ENCODE measurements around the gene XRCC6.

Gene XRCC6

DNA sequence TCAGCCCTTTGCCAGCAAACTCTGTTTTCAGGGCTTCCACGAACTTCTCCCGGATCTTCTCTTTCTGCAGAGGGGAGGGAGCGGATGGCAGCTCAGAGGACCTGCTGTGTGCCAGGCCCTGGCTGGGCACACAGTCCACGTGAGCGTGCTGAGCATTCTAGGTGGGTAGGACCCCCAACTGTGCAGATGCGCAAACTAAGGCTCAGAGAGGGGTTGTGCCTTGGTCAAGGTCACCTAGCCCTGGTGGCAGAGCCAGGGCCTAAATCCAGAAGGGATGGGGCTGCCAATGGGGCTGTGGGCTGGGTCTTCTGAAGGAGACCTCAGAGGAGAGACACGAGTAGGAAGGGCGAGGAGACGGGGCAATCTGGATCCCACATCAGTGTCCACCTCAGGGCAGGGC is 42.3 kb upstream of the XRCC6 start:
- DNase-seq = no peak
- Histone ChIP-seq H2BK12ac (ENCODE audit: low read length) (no peak overlapping the region), H2BK5ac (ENCODE audit: low read depth, low read length, poor library complexity) (no peak overlapping the region), H3K27me3 (ENCODE audit: insufficient read depth, low read length) (no peaks in the 10 kb centered on the region), H2AK5ac (ENCODE audit: low read length) (no peak overlapping the region), H4K12ac (ENCODE audit: low read depth, low read length) (no peak overlapping the region), H3K23ac (ENCODE audit: low read length) (no peak overlapping the region), H3K4me3 (ENCODE audit: low read depth, low read length) (no peak overlapping the region), H2BK120ac (ENCODE audit: insufficient read depth, low read length, poor library complexity) (no peak overlapping the region), H3K14ac (ENCODE audit: low read length) (no peak overlapping the region), H3K9me3 (ENCODE audit: insufficient read depth, low read depth, low read length) (no peaks in the 10 kb centered on the region), H3K4me1 (ENCODE audit: control insufficient read depth in 1 of 2, insufficient read depth in 2 of 2, low read length in 2 of 2) (no peaks in the 10 kb centered on the region), H3K4ac (ENCODE audit: low read depth, low read length) (no peak overlapping the region), H3K79me2 (ENCODE audit: control insufficient read depth, insufficient read depth, low read length, poor library complexity) (no peaks in the 10 kb centered on the region), H3K27ac (ENCODE audit: low read depth, low read length) (no peak overlapping the region), H2AFZ (ENCODE audit: insufficient read depth, low read length, poor library complexity) (no peak overlapping the region), H3K4me2 (ENCODE audit: low read length) (no peak overlapping the region), H3K36me3 (ENCODE audit: control insufficient read depth in 1 of 2, insufficient read depth in 2 of 2, low read length in 2 of 2) (peaks cover 53 to 63% of the 10 kb centered on the region in 2 experiments), H3K9ac (ENCODE audit: low read length) (no peak overlapping the region), H4K8ac (ENCODE audit: low read depth, low read length) (no peak overlapping the region), H3K18ac (ENCODE audit: low read length) (no peak overlapping the region), H4K91ac (ENCODE audit: low read depth, low read length) (no peak overlapping the region), H3K79me1 (ENCODE audit: low read length) (no peaks in the 10 kb centered on the region)
- no CpG with 5 or more reads among the region's 9 CpGs for WGBS (ENCODE audit: extremely low coverage, insufficient coverage, insufficient read length)

- Histone ChIP-seq H3K9me3 (ENCODE audit: insufficient read depth, low read depth, low read length) (no peaks in the 10 kb centered on the region), H2BK5ac (ENCODE audit: low read depth, low read length, poor library complexity) (no peak overlapping the region), H3K9ac (ENCODE audit: low read length) (no peak overlapping the region), H4K8ac (ENCODE audit: low read depth, low read length) (no peak overlapping the region), H3K27ac (ENCODE audit: low read depth, low read length) (no peak overlapping the region), H2BK12ac (ENCODE audit: low read length) (no peak overlapping the region), H3K36me3 (ENCODE audit: control insufficient read depth in 1 of 2, insufficient read depth in 2 of 2, low read length in 2 of 2) (peaks cover 53 to 69% of the 10 kb centered on the region in 2 experiments), H2AK5ac (ENCODE audit: low read length) (no peak overlapping the region), H3K4me1 (ENCODE audit: control insufficient read depth in 1 of 2, insufficient read depth in 2 of 2, low read length in 2 of 2) (no peaks in the 10 kb centered on the region), H3K79me1 (ENCODE audit: low read length) (no peaks in the 10 kb centered on the region), H3K4me3 (ENCODE audit: low read depth, low read length) (no peak overlapping the region), H2BK120ac (ENCODE audit: insufficient read depth, low read length, poor library complexity) (no peak overlapping the region), H3K4me2 (ENCODE audit: low read length) (no peak overlapping the region), H4K12ac (ENCODE audit: low read depth, low read length) (no peak overlapping the region), H3K14ac (ENCODE audit: low read length) (no peak overlapping the region), H3K79me2 (ENCODE audit: control insufficient read depth, insufficient read depth, low read length, poor library complexity) (no peaks in the 10 kb centered on the region), H3K4ac (ENCODE audit: low read depth, low read length) (no peak overlapping the region), H3K23ac (ENCODE audit: low read length) (no peak overlapping the region), H3K27me3 (ENCODE audit: insufficient read depth, low read length) (no peaks in the 10 kb centered on the region), H3K18ac (ENCODE audit: low read length) (no peak overlapping the region), H2AFZ (ENCODE audit: insufficient read depth, low read length, poor library complexity) (no peak overlapping the region), H4K91ac (ENCODE audit: low read depth, low read length) (no peak overlapping the region)
- no CpG with 5 or more reads among the region's 12 CpGs for WGBS (ENCODE audit: extremely low coverage, insufficient coverage, insufficient read length)
- DNase-seq = no peak
Observed at GRCh38 chr22:41579297-41579996, 41.6 kb upstream of the XRCC6 start.

GRCh38 chr22:41579997-41580355 is 41.1 kb upstream of the XRCC6 start:
- Histone ChIP-seq H3K36me3 (ENCODE audit: control insufficient read depth in 1 of 2, insufficient read depth in 2 of 2, low read length in 2 of 2) (peaks cover 54 to 69% of the 10 kb centered on the region in 2 experiments), H2AK5ac (ENCODE audit: low read length) (no peak overlapping the region), H2AFZ (ENCODE audit: insufficient read depth, low read length, poor library complexity) (no peak overlapping the region), H4K91ac (ENCODE audit: low read depth, low read length) (no peak overlapping the region), H3K4ac (ENCODE audit: low read depth, low read length) (no peak overlapping the region), H4K12ac (ENCODE audit: low read depth, low read length) (no peak overlapping the region), H3K9ac (ENCODE audit: low read length) (no peak overlapping the region), H3K79me1 (ENCODE audit: low read length) (no peaks in the 10 kb centered on the region), H3K14ac (ENCODE audit: low read length) (no peak overlapping the region), H3K27me3 (ENCODE audit: insufficient read depth, low read length) (no peaks in the 10 kb centered on the region), H2BK120ac (ENCODE audit: insufficient read depth, low read length, poor library complexity) (no peak overlapping the region), H3K4me1 (ENCODE audit: control insufficient read depth in 1 of 2, insufficient read depth in 2 of 2, low read length in 2 of 2) (no peaks in the 10 kb centered on the region), H3K27ac (ENCODE audit: low read depth, low read length) (no peak overlapping the region), H2BK5ac (ENCODE audit: low read depth, low read length, poor library complexity) (no peak overlapping the region), H3K18ac (ENCODE audit: low read length) (no peak overlapping the region), H3K79me2 (ENCODE audit: control insufficient read depth, insufficient read depth, low read length, poor library complexity) (no peaks in the 10 kb centered on the region), H3K4me3 (ENCODE audit: low read depth, low read length) (no peak overlapping the region), H3K23ac (ENCODE audit: low read length) (no peak overlapping the region), H3K4me2 (ENCODE audit: low read length) (no peak overlapping the region), H2BK12ac (ENCODE audit: low read length) (no peak overlapping the region), H4K8ac (ENCODE audit: low read depth, low read length) (no peak overlapping the region), H3K9me3 (ENCODE audit: insufficient read depth, low read depth, low read length) (no peaks in the 10 kb centered on the region)
- DNase-seq = no peak
- no CpG with 5 or more reads among the region's 6 CpGs for WGBS (ENCODE audit: extremely low coverage, insufficient coverage, insufficient read length)

DNA sequence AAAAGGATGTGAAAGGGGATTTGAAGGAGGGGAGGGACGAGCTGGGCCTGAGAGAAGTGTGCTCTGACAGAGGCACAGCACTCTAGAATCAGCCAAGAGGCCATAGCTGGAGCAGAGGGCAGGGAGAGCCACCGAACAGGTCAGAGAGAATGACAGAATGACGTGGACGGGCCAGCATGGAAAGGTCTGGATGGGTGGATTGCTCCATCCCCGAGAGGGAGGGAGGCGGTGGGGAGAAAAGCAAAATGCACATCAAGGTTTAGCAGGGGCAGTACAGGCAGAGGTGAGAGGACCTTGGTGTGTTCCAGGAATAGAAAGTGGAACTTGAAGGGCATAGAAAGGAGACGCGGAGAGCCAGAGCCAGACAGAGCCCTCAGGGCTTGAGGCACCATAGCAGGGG is 38.4 kb upstream of the XRCC6 start:
- H3K4me3 ChIP-seq (ENCODE audit: low read depth, low read length) = no peak overlapping the region
- H4K12ac ChIP-seq (ENCODE audit: low read depth, low read length) = no peak overlapping the region
- no peak overlapping the region for H3K14ac ChIP-seq (ENCODE audit: low read length)
- no peak overlapping the region for H3K23ac ChIP-seq (ENCODE audit: low read length)
- H3K36me3 ChIP-seq (ENCODE audit: control insufficient read depth in 1 of 2, insufficient read depth in 2 of 2, low read length in 2 of 2) = peaks cover 32 to 50% of the 10 kb centered on the region in 2 experiments
- no peaks in the 10 kb centered on the region for H3K4me1 ChIP-seq (ENCODE audit: control insufficient read depth in 1 of 2, insufficient read depth in 2 of 2, low read length in 2 of 2)
- no peaks in the 10 kb centered on the region for H3K9me3 ChIP-seq (ENCODE audit: insufficient read depth, low read depth, low read length)
- no peak overlapping the region for H4K8ac ChIP-seq (ENCODE audit: low read depth, low read length)
- no peak overlapping the region for H3K27ac ChIP-seq (ENCODE audit: low read depth, low read length)
- no peak overlapping the region for H2BK5ac ChIP-seq (ENCODE audit: low read depth, low read length, poor library complexity)
- H3K79me1 ChIP-seq (ENCODE audit: low read length) = no peaks in the 10 kb centered on the region
- WGBS (ENCODE audit: extremely low coverage, insufficient coverage, insufficient read length) = no CpG with 5 or more reads among the region's 8 CpGs
- H3K18ac ChIP-seq (ENCODE audit: low read length) = no peak overlapping the region
- no peaks in the 10 kb centered on the region for H3K79me2 ChIP-seq (ENCODE audit: control insufficient read depth, insufficient read depth, low read length, poor library complexity)
- H3K4ac ChIP-seq (ENCODE audit: low read depth, low read length) = no peak overlapping the region
- no peak overlapping the region for H2AK5ac ChIP-seq (ENCODE audit: low read length)
- H2AFZ ChIP-seq (ENCODE audit: insufficient read depth, low read length, poor library complexity) = no peak overlapping the region
- no peaks in the 10 kb centered on the region for H3K27me3 ChIP-seq (ENCODE audit: insufficient read depth, low read length)
- H2BK12ac ChIP-seq (ENCODE audit: low read length) = no peak overlapping the region
- DNase-seq = no peak
- H3K4me2 ChIP-seq (ENCODE audit: low read length) = no peak overlapping the region
- H4K91ac ChIP-seq (ENCODE audit: low read depth, low read length) = no peak overlapping the region
- no peak overlapping the region for H2BK120ac ChIP-seq (ENCODE audit: insufficient read depth, low read length, poor library complexity)
- H3K9ac ChIP-seq (ENCODE audit: low read length) = no peak overlapping the region
